Iris pigment epithelial cell (primary cell): Measurements from ENCODE around the gene COL24A1.

Experiments
- DNase-seq: peaks from one replicate; pipeline ENCODE4 v3.0.0-alpha.2; 2011; ENCODE audit warnings: low read depth

COL24A1 gene

GRCh38 chr1:86156566-86157455, at the start of gene COL24A1:
Gene COL24A1 (minus strand): TSS chr1:86156772. CDS start chr1:86156396, 376 bp downstream.
- DNase-seq = peak; percentile 76

DNA sequence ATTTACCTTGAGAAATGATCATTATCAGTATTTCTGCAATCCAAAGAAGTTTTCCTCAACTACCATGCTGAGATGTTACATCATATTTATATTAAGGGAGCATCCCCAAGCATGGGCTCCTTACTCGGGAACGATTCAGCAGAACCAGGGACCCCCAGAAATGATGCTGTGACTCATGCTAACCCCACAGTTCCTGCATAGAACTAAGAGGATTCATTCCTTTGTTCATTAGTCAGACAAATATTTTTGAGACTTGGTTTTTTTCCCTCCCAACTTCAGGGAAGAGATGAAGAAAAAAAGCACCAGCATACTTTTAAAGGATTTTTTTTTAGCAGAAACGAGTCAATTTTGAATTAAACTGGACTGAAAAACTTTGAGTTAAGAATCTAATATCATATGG, 49.2 kb upstream of the COL24A1 start:
- DNase-seq = peak; percentile 22

- no peak for DNase-seq
Observed at GRCh38 chr1:86202552-86203340, 46.2 kb upstream of the COL24A1 start.

DNA sequence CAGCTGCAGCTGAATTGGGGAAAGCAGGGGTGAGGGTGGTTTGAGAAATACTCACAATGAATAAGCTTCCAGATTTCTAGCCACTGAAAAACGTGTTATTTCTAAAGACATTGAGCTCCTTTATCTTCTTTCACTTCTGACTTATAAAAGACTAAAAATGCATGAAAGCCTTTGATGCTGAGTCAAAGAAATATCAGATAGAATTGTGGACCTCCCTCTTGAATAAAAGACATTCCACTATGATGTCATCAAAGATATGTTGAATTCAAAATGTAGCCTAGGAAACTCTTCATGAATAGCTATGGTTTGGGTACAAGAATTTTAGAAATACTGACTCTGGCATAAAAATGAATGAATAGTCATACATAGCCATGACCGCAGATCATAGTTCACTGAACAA, 44.7 kb upstream of the COL24A1 start:
- peak; percentile 17 for DNase-seq

DNA sequence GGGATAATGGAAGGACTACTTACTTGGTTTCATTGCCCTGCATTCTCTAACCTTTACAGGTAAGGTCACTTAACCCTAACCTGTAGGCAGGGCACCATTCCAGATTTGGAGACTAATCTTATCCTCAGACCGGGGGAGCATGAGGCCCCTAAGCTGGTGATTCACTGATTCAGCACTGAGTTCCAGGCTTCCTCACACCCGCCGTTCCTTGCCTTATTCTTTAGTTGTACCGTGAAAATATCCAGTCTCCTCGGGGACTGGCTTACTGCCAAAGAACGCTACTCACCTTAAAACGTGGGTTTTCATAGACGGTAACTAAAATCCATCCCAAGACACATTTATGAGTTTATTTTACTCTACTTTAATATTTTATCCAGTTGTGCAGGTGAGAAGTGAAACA, 44.3 kb upstream of the COL24A1 start:
- no peak for DNase-seq

GRCh38 chr1:86197206-86197855, 40.8 kb upstream of the COL24A1 start:
- no peak for DNase-seq

GRCh38 chr1:86195281-86195680, 38.7 kb upstream of the COL24A1 start:
- no peak for DNase-seq

DNA sequence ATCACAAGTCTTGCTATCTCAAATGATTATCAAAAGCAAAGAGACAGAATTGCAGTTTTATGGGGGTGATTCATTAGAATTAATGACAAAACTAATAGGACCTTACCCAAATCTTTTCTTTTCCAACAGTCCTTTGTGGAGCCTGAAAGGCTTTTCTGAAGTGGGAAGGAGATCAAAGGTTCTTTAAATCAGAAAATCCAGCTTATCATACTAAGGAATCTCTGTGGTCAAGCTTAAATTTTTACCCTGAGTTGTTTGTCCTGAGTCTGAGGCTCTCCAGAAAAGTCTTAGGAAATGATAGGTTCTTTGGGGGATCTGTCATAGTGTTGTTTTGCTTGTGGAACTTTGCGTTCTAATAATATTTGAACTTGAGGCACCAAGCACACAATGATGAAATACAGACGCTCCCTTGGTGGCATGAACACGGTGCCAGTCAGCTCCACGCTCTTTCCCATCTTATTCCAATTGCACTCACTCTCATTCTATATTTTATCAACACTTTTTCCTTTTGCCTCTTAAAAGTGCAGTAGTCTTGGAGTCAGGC, 38.0 kb upstream of the COL24A1 start:
- peak; percentile 26 for DNase-seq

GRCh38 chr1:86192417-86192816, 35.8 kb upstream of the COL24A1 start:
- no peak for DNase-seq

DNA sequence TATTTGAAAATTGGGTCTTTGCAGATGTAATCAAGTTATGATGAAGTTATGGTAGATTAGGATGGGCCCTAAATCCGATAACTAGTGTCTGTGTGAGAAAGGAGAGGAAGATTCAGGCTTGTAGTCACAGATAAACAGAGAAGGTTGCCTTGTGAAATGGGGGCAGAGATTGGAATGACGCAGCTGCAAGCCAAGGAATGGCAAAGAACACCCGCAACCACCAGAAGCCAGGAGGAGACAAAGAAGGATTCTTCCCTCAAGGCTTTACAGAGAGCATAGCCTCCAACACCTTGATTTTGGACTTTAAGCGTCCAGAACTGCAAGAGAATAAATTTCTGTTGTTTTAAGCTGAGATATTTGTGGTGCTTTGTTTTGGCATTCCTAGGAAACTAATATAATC, 35.4 kb upstream of the COL24A1 start:
- no peak for DNase-seq

DNA sequence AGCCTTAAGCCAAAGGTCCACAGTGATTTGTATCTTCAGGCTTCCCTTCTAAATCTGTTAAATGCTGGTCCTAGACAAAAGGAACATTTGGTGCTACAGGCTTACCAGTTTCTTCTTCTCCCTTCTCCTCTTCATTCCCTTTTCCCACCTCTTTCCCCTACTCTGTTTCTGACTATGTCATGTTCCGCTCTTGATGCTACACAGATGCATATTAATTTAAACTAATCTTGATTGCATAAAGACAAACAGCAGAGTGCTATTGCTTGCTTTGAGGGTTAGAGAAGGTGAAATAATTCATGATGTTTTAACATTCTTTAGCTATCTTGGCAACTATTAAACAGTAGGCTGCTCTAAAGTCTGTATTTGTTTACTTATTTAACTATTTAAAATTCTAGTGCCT, 34.3 kb upstream of the COL24A1 start:
- no peak for DNase-seq

DNA sequence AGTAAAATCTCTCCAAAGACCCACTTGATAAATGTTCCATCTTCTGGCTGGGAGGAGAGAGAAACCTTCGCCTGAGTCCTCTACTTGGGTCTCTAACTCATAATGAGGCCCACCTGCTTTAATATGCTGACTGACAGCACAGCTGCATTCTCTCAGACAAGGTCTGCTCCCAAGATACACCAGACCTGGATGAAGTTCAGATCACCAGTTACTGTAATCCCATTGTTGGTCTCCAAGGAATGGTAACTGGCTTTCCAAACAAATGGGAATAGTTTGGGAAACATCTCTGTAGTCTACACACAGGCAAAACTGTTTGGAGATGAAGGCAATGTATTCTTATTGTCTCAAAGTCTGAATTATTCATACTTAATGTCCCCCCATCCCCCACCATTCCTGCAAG, 27.9 kb upstream of the COL24A1 start:
- DNase-seq = no peak

DNA sequence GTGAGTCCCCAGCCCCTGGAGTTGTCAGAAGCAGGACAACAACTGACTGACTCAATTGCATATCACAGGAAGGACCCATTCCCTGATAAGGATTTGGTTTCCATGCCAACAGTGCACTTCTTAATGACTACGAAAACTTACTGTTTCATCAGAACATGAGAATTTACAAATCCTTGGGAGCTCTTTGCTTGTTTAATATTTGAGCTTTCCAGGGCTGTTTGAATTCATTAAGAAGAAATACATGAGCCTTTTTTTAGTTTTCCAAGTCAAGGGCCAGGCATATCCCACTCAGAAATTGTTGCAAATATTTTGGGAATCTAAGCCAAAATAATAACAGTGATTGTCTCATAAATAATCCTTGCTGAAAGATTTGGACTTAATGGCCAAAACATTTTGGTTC, 27.2 kb upstream of the COL24A1 start:
- DNase-seq = no peak

DNA sequence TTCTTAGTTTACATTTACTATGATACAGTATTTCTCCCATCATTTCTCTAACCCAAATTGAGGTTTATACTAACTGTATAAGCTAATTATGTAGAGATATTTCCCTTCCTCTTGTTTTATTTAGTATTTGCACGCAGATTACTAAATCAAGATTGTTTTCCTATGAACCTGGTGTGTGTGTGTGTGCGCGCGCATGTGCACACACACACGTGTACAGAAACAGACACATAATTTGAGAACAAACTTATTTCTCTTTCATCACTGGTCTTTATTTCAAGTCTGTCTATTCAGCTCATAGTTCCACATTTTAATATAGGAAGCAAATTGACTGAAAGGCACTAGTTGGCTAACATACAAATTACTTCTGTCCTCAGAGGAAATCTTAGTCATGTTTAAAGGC, 19.7 kb upstream of the COL24A1 start:
- no peak for DNase-seq

DNA sequence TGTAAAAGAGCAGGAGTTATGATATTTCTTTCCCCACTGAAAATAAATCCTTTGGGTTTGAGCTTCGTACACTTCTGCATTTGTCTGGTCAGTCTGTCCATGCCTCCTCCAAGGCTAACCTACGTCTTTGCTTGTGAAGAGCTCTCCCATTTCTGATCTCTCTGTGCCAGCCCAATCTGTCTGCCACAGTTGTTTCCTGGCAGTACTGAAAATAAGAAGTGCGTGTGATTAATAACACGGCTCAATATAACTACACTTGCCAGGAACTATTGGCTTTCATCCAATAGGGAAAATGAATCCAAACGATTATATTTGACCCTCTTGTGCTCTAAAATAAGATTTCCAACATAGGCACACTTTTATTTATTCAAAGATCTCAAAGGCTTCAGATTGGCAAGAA, 19.2 kb upstream of the COL24A1 start:
- no peak for DNase-seq

- DNase-seq = peak; percentile 17
Observed at GRCh38 chr1:86169625-86170024, 13.1 kb upstream of the COL24A1 start.

DNA sequence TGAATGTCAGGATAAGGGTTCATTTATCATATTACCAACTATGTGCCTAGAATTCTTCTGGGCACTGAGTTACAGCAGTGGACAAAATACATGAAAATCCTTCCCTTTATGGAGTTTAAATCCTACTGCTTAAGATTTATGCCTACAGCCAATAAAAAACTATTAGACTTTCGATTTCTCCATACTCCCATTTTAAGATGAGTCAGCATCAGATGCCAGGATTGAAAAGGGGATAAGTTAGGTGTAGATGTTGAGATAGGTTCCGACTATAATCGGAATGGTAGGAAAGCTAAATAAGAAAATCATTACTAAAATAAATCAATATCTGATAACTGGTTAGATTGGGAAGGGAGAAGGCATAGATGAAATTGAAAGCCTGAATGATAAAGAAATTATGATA, 3.2 kb upstream of the COL24A1 start:
- DNase-seq = no peak

- DNase-seq = peak; percentile 35
Observed at GRCh38 chr1:86155807-86156565, 586 bp downstream of the COL24A1 start.

DNA sequence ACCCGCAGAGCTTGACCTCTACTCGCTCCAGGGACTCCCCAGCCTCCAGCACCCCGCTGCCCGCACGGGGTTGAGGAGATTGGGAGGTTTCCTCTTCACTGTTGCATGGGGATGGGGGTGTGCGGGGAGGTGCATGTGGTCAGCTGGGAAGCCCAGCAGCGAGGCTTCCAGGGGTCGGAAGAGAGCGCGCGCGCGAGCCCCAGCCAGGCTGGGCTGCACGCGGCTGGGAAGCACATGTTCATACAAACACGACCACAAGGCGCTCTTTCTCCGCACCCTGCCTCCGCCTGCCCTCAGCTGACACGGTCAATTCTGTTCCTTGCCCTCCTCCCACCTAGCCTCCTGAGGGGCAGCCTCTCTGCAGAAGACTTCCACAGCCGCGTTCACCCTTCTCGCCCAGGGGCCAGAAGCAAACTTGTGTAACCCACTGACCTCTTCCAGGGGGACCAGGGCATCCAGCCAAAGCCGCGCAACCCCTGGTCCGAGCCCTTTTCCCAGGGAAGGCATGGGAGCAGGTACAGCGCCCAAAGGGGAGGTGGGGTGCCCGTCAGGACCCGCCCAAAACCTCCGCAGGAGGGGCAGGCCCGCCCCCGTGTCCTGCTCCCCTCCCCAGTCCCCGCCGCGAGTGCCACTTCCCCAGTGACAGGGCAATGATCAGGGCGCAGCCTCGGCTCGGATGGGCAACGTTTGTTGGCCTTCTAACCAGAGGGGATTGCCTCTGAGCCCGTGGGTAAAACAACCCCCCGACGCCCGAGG, 1.3 kb downstream of the COL24A1 start:
- peak; percentile 37 for DNase-seq

DNA sequence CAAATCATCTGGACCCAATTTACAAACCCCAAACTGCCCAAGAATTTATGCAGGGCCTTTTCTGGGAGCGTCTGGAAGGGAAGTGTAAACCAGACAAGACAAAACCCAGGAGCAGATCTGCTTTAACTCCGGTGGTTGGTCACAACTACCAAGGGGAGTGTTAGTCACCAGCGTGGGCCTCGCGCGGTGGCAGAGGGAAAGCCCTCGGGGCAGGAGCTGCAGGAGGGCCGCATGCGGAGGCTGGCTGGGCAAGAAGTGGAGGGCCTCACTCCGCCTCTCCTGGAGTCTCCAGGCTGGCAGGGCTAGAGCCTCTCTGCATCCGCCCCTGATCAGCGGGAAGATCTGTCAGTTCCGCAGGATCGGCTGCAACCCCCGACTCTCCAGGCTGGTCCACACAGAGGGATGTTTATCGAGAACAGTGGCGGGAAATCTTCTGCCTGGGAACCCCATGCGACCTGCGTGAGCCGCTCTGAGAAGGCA, 2.0 kb downstream of the COL24A1 start:
- DNase-seq = no peak

- no peak for DNase-seq
Observed at GRCh38 chr1:86153836-86154235, 2.7 kb downstream of the COL24A1 start.
